HG02623 (cell line): ENCODE results near the gene SH3TC1.

ENCODE experiments used
- ATAC-seq: cut with Tn5 transposase; IDR thresholded peaks from one replicate; pipeline ENCODE4 v1.9.1; 2021; ENCODE audit warnings: moderate library complexity; ENCODE audit not compliant: unreplicated experiment

The SH3TC1 gene

DNA sequence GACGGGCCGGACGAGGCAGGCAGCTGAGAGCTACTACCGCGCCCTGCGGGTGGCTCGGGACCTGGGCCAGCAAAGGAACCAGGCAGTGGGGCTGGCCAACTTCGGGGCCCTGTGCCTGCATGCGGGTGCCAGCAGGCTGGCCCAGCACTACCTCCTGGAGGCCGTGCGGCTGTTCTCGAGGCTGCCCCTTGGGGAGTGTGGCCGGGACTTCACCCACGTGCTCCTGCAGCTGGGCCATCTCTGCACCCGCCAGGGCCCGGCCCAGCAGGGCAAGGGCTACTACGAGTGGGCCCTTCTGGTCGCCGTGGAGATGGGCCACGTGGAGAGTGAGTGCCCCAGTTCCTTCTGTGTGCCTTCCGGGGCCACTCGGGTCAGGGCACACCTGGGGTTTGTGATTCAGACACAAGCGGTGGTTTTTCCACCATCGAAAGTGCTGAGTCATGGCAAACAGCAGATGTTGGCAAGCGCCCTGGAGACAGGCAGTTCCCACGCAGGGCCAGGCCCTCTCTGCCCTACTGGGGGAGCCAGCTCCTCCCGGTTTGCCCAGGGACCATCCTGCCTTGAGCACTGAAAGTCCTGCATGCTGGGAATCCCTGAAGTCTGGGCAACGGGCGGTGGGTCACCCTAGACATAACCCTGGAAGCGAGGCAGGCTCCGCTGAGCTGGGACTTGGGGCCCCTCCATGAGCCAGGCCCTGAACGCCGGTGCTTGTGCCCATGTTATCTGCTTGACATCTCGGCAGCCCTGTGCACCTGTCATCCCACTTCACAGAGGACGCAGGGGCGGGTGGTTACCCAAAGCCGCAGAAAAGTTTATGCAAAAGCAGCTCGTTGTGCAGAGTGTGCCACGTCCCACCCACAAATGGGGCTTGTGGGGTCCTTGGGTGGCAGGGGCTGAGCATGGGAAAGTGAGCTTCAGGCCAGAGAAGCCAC lies 29.5 kb downstream of the SH3TC1 start:
- peak; percentile 73 for ATAC-seq

- no peak for ATAC-seq
These were observed 30.4 kb downstream of the SH3TC1 start for GRCh38 chr4:8229331-8229975.

- no peak for ATAC-seq
These were observed 30.9 kb downstream of the SH3TC1 start for GRCh38 chr4:8230033-8230432.

- no peak for ATAC-seq
These were observed 31.8 kb downstream of the SH3TC1 start for GRCh38 chr4:8230891-8231290.

DNA sequence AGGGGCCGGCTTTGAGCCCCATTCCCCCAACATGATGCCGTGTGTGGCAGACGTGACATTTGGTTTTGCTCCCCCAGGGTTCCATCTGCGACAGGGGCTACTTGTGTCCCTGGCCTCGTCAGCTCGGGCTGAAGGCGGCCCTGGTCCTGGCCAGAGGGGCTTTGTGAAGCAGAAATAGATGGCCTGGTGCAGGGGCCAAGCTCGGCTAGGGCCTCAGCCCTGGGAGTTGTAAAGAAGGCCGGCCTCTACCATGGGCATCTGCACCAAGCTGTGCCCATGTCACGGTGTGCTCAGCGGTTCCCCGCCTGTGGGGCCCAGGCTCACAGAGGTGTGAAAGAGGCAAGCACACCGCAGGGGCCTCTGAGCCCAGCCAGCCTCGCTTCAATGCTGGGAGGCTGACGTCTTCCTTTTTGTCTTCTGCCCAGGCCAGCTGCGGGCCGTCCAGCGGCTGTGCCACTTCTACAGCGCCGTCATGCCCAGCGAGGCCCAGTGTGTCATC lies 32.5 kb downstream of the SH3TC1 start:
- no peak for ATAC-seq

GRCh38 chr4:8232748-8233147 lies 33.7 kb downstream of the SH3TC1 start:
- no peak for ATAC-seq

DNA sequence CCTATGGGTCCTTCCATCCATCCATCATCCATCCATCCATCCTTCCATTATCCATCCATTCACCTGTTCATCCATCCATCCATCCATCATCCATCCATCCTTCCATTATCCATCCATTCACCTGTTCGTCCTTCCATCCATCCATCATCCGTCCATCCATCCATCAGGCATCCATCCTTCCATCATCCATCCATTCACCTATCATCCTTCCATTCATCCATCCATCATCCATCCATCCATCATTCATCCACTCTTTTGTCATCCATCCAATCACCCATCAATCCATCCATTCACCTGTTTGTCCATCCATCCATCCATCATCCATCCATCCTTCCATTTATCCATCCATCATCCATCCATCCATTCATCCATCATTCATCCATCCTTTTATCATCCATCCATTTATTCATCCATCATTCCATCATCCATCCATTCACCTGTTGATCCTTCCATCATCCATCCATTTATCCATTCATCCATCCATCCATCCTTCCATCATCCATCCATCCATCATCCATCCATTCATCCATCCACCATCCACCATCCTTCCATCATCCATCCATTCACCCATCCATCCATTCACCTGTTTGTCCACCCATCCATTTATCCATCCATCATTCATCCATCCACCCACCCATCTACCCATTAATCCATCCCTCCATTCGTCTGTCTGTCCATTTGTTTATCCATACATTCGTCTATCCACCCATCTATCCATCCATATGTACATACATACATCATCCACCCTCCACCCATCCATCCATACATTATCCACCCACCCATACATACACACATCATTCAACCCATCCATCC lies 34.8 kb downstream of the SH3TC1 start:
- no peak for ATAC-seq

GRCh38 chr4:8234715-8235114 lies 35.6 kb downstream of the SH3TC1 start:
- ATAC-seq, result no peak

GRCh38 chr4:8235224-8235623 lies 36.1 kb downstream of the SH3TC1 start:
- ATAC-seq, result no peak

DNA sequence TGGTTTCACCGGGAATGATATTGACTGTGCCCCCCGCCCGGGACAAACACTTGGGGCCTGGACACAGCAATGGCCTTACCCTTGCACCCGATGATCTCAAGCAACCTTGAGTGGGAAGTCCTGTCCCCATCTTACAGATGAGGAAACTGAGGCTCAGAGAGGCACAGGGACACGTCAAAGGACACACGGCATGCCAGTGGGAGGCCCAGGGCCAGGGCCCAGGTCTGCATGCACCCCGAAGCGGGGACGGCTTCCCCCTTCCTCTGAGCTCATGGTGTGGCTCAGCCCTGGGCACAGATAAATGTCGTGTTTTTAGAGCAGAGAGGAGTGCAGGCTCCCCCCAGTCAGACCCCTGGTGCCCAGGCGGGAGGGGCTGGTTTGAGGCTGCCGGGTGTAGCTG lies 36.6 kb downstream of the SH3TC1 start:
- ATAC-seq, result no peak

DNA sequence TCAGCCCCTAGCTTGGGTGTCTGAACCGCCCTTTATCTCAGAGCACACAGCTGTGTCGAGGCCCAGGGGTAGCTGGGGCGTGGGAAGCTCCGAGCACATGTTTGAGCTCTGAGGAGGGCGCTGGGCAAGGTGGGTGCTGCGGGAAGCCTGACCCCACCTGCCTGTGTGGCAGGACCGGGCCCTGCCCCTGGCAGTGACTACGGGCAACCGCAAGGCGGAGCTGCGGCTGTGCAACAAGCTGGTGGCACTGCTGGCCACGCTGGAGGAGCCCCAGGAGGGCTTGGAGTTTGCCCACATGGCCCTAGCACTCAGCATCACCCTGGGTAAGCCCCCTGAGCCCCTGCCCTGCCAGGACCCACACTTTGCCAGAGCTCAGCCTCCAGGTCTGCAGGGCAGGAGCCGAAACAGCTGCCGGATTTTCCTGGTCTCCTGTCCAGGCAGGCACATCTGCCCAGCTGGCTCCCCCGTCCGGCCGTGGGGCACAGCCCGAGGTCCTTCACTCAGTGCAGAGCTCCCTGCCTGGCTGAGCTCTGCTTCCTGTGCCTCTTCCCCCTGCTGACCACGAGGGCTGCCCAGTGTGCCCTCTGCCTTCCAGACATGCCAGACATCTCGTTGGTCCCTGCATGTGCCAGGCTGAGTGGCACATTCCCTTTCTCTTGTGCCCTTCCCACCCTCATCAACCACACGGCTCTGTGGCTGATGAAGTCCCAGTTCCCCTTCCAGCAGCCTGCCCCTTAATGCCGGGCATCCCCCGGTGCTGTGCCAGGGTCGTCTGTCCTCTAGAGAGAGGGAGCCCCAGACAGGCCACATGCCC lies 37.2 kb downstream of the SH3TC1 start:
- ATAC-seq, result no peak

DNA sequence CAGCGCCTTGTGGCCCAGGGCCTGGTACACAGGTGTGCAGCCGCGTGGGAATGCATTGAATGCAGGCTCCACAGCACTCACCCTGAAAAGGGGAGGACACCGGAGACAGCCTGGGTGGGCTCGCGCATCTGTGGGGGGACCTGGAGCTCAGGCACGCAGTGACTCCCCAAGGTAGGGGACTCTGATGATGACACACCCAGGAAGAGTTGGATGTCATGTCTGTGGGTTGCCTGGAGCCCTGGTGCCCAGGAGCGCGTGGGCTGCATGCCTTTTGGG lies 37.8 kb downstream of the SH3TC1 start:
- no peak for ATAC-seq

DNA sequence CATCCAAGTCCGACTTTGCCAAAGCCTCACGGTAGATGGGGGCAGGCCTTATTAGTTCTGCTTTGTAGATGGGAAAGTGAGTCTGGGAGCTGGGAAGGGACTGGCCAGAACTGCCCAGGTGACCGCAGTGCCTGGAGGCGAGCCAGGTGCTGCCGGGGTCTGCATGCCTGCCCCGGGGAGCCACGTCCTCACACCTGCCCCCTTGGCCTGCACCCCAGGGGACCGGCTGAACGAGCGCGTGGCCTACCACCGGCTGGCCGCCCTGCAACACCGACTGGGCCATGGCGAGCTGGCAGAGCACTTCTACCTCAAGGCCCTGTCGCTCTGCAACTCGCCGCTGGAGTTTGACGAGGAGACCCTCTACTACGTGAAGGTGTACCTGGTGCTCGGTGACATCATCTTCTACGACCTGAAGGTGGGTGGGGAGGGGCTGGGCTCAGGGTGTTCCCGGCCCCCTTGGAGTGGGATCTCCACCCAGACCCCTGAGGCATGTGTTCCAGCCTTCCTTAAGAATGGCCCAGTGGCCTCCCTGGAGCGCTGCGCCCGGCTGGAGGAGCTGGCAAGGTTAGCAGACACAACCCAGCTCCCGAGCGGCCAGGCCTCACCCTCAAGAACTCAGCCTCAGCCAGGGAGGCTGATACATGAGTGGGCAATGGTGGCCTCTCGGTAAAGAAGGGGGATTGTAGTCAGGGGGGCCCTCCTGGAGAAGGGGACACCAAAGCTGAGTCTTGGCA lies 38.3 kb downstream of the SH3TC1 start:
- ATAC-seq, result no peak

GRCh38 chr4:8238036-8238511 lies 39.0 kb downstream of the SH3TC1 start:
- no peak for ATAC-seq

DNA sequence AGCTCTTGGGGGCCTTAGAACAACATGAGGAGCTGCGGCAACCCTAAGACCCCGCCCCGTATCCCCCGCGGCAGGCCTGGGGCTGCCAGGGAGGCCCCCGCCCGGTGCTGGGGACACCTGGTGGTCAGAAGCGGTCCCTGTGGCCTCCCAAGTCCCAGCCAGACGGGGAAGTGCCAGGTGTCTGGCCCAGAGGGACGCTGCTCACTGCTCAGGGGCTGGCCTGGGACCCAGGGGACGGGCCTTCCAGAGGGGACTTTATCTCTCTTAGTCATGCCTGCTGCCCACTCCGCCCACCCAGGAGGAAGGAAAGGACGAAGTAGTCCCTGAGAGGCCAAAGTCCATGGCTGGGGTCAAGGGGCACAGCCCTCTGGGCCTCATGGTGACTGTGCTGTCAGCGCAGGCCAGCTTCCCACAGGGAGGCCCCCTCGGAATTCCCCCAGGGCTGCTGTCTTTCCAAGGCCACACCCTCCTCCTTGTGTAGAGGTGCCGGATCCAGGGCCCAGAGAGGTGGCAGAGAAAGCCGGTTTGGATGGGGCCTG lies 39.5 kb downstream of the SH3TC1 start:
- ATAC-seq, result no peak

- no peak for ATAC-seq
These were observed 40.1 kb downstream of the SH3TC1 start for GRCh38 chr4:8239226-8239625.

DNA sequence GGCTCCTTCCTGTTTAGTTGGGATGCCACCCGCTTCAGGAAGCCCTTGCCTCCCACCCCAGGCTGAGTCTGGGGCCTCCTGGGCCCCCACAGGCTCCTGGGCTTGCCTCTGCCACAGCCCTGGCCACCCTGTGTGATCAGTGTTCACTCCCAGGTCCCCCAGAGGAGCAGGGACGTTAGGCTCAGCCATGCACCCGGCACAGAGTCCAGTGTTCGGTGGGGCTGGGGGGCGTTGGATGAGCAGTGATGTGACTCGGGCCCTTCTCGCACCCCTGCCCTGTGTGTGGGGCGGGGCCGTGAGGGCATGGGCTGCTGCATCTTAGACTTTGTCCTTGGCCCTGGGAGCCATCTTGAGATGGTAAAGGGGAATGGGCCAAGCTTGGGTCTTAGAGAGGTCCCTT lies 40.6 kb downstream of the SH3TC1 start:
- ATAC-seq, result no peak

DNA sequence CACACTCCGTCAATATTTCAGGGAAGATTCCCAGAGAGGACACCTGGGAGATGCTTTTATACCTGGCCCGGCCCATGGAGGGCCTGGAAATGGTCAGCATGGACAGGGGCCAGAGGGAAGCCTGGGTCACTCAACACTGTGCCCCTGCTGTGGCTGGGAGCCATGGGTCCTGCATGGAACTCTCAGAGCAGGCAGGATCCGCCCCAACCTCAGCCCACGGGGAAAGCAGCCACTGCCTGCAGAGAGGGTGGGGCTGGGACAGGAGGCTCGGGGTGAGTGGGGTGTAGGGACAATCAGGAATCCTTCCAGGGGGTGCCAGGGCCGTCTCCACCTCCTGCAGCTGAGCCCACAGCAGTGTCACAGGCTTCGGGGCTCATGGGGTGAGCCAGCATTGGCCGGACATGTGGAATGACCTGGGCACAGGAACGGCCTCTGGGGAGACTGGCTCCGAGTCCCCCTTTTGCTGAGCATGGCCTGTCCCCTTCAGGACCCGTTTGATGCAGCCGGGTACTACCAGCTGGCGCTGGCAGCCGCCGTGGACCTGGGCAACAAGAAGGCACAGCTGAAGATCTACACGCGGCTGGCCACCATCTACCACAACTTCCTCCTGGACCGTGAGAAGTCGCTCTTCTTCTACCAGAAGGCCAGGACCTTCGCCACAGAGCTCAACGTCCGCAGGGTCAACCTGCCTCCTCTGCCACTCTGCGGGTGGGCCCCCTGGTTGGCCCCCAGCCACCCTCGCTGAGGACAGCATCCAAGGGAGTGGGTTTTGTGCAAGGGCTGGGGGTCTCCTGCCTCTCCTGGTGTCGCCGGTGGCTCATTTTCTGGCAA lies 41.3 kb downstream of the SH3TC1 start:
- ATAC-seq, result no peak
